ENCODE measurements around the gene PTPRT. TPM values are rescaled to one million over a fixed set of nuclear protein-coding genes. Genes with fewer than 3 reads are reported as not detected.
"Not testable (repeated sequence)": the region's sequence is repeated elsewhere in the genome, so short reads cannot be mapped to it uniquely, and the experiment has no call there.

Gene PTPRT
- total and polyA plus RNA-seq, 4 donors = 0.03 to 0.19 (median 0.18) TPM; not detected in 1

DNA sequence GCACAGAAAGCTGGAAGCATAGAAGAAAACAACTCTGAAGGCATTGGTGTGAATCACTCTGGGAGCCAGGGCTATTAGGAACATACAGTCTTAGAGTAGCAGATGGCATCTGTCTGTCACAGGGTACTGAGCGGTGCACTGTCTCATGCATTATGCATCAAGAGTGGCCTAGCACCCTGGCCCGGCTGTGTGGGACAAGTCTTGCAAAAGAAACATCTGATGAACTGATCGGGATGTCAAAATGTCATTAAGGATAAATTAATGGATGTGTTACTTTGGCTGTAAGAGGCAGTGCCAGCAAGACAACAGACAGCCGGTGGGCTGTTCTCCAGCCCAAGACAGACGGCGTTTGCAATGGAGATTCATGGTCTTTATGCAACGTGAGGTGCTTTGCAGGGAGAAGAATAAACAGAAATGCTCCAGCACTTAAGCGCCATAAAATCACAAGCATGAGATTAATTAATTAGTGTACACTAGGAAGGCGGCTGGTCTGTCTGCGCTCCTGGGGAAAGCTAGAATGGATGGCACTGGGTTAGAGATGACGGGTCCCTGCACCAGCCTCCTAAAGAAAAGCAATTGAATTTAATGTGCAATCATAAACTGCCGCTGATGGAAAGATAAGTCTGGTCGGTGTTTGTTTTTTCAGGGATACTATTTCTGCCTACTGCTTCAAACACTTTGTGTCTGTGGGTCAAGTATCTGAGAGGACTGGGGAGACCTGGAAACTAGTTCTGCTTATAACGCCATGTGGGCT, 970.9 kb downstream of the PTPRT start:
- no peaks in the 10 kb centered on the region for H3K9me3 ChIP-seq (ENCODE audit: control insufficient read depth, low read length)
- H3K4me3 ChIP-seq (ENCODE audit: low read length in 2 of 2) = no peak overlapping the region
- ATAC-seq (ENCODE audit: low FRiP score) = no peak
- intact Hi-C loops (cut with DNase I) = no loop called here
- H3K27me3 ChIP-seq (ENCODE audit: control insufficient read depth in 1 of 2, insufficient read depth in 2 of 2, low read length in 1 of 2) = no peaks in the 10 kb centered on the region
- DNase-seq = no peak
- no peaks in the 10 kb centered on the region for H3K36me3 ChIP-seq (ENCODE audit: control insufficient read depth in 1 of 2, insufficient read depth in 2 of 2, low read length in 1 of 2)
- no peaks in the 10 kb centered on the region for H3K4me1 ChIP-seq (ENCODE audit: control insufficient read depth in 1 of 2, insufficient read depth in 2 of 2, low read length in 2 of 2)
- WGBS, 2 donors = 61% methylated on average over 14 of the region's 14 CpGs
- H3K27ac ChIP-seq (ENCODE audit: low read depth in 1 of 2, low read length in 2 of 2) = no peak overlapping the region

DNA sequence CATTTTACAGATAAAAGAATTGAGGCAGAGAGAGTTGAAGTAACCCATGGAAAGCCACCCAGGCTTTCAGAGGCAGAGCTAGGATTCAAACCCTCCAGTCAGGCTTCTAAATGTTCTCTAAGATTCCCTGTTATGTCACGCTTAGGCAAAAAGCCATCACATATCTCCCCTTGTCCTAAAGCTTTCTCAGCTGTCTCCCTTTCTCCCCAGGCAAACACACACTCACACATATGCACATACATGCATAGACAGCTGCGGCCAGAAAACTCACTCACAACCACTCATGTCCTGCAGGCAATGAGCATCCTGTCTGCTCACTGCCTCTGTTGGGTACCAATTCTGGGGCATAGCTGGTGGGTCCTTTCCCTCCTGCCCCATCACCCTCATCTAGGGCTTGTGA, 975.6 kb downstream of the PTPRT start:
- Histone ChIP-seq H3K4me1 (ENCODE audit: control insufficient read depth in 1 of 2, insufficient read depth in 2 of 2, low read length in 2 of 2) (no peaks in the 10 kb centered on the region), H3K9me3 (ENCODE audit: control insufficient read depth, low read length) (peaks cover 2% of the 10 kb centered on the region), H3K4me3 (ENCODE audit: low read length in 2 of 2) (no peak overlapping the region), H3K27ac (ENCODE audit: low read depth in 1 of 2, low read length in 2 of 2) (no peak overlapping the region), H3K27me3 (ENCODE audit: control insufficient read depth in 1 of 2, insufficient read depth in 2 of 2, low read length in 1 of 2) (no peaks in the 10 kb centered on the region), H3K36me3 (ENCODE audit: control insufficient read depth in 1 of 2, insufficient read depth in 2 of 2, low read length in 1 of 2) (no peaks in the 10 kb centered on the region)
- no peak for DNase-seq
- ATAC-seq (ENCODE audit: low FRiP score) = no peak
- WGBS, 2 donors = 79 to 86% methylated on average over 2 of the region's 2 CpGs
- intact Hi-C loops (cut with DNase I) = no loop called here

DNA sequence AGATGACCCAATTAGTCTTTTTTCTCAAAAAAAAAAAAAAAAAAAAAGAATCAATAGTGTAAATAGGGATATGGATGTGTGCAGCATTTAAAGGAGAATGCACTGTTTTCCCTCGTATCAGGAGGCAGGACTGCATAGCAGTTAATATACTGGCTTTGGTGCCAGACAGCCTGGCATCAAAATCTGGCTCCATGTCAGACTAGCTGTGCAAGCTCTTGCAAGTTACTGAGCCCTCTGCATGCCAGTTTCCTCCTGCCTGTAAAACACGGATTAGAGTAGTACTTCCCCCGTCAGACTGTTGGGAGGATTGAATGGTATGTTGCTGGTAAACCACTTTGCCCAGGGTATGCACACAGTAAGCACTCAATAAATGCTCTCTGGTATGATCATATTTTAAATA, 977.3 kb downstream of the PTPRT start:
- WGBS, 2 donors = 17 to 18% methylated on average over 3 of the region's 3 CpGs
- Histone ChIP-seq H3K4me3 (ENCODE audit: low read length in 2 of 2) (no peak overlapping the region), H3K27ac (ENCODE audit: low read depth in 1 of 2, low read length in 2 of 2) (no peak overlapping the region), H3K27me3 (ENCODE audit: control insufficient read depth in 1 of 2, insufficient read depth in 2 of 2, low read length in 1 of 2) (no peaks in the 10 kb centered on the region), H3K36me3 (ENCODE audit: control insufficient read depth in 1 of 2, insufficient read depth in 2 of 2, low read length in 1 of 2) (no peaks in the 10 kb centered on the region), H3K9me3 (ENCODE audit: control insufficient read depth, low read length) (peaks cover 2% of the 10 kb centered on the region), H3K4me1 (ENCODE audit: control insufficient read depth in 1 of 2, insufficient read depth in 2 of 2, low read length in 2 of 2) (no peaks in the 10 kb centered on the region)
- ATAC-seq (ENCODE audit: low FRiP score) = no peak
- intact Hi-C loops (cut with DNase I) = no loop called here
- no peak for DNase-seq

DNA sequence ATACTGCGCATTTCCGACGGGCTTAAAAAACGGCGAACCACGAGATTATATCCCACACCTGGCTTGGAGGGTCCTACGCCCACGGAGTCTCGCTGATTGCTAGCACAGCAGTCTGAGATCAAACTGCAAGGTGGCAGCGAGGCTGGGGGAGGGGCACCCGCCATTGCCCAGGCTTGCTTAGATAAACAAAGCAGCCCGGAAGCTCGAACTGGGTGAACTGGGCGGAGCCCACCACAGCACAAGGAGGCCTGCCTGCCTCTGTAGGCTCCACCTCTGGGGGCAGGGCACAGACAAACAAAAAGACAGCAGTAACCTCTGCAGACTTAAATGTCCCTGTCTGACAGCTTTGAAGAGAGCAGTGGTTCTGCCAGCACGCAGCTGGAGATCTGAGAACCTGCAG, 983.1 kb downstream of the PTPRT start:
- H3K9me3 ChIP-seq (ENCODE audit: control insufficient read depth, low read length); DNase-seq; intact Hi-C loops (cut with DNase I); H3K4me3 ChIP-seq (ENCODE audit: low read length in 2 of 2); H3K4me1 ChIP-seq (ENCODE audit: control insufficient read depth in 1 of 2, insufficient read depth in 2 of 2, low read length in 2 of 2); H3K36me3 ChIP-seq (ENCODE audit: control insufficient read depth in 1 of 2, insufficient read depth in 2 of 2, low read length in 1 of 2); ATAC-seq (ENCODE audit: low FRiP score); H3K27ac ChIP-seq (ENCODE audit: low read depth in 1 of 2, low read length in 2 of 2); H3K27me3 ChIP-seq (ENCODE audit: control insufficient read depth in 1 of 2, insufficient read depth in 2 of 2, low read length in 1 of 2): not testable (repeated sequence)
- 33 to 71% methylated on average over 4 to 14 of the region's 15 CpGs for WGBS, 2 donors

DNA sequence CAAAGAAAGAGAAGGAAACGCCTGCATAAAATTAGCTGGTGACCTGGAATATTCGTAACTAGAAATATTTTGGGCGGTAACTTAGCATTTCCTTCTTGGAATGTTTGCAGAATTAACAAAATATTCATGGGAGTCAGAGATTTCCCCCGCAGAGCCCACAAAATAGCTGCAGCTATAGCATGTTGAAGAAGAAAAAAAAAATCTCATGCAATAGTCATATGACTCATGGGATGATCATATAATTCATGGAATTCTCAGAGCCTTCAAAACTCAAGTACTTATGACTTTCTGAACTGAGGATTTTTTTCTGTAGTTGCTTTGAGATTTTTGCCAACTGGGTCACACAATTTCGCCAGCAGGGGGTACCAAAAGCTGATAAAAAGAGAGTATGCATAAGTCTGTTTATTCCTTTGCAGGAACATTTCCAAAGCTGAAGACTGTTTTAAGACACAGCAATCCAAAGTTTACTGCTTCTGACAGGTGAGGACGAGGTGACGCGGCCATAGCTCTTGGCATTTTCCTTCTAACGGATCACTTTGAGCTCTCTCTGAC, 985.5 kb downstream of the PTPRT start:
- intact Hi-C loops (cut with DNase I) = no loop called here
- no peaks in the 10 kb centered on the region for H3K4me1 ChIP-seq (ENCODE audit: control insufficient read depth in 1 of 2, insufficient read depth in 2 of 2, low read length in 2 of 2)
- H3K9me3 ChIP-seq (ENCODE audit: control insufficient read depth, low read length) = peaks cover 2% of the 10 kb centered on the region
- DNase-seq (no peak), ATAC-seq (ENCODE audit: low FRiP score) (no peak)
- H3K27ac ChIP-seq (ENCODE audit: low read depth in 1 of 2, low read length in 2 of 2) = no peak overlapping the region
- H3K4me3 ChIP-seq (ENCODE audit: low read length in 2 of 2) = no peak overlapping the region
- WGBS, 2 donors = 56 to 67% methylated on average over 9 of the region's 9 CpGs
- no peaks in the 10 kb centered on the region for H3K27me3 ChIP-seq (ENCODE audit: control insufficient read depth in 1 of 2, insufficient read depth in 2 of 2, low read length in 1 of 2)
- H3K36me3 ChIP-seq (ENCODE audit: control insufficient read depth in 1 of 2, insufficient read depth in 2 of 2, low read length in 1 of 2) = no peaks in the 10 kb centered on the region

DNA sequence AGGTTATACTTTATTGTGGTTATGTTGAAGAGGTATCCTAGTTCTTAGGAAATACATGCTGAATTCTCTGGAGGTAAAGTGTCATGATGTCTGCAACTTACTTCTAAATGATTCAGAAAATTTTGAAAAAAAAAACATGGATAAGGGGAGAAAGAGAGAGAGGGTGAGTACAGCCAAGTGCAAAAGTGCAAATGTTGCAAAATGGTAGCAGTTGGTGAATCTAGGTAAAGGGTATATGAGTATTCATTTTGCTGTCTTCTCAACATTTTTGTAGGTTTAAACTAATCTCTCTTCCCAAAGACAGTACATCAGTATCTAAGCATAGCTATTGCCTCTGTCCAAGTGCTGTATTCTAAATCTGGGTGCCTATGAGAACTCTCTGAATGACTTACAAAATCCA, 992.1 kb downstream of the PTPRT start:
- no peaks in the 10 kb centered on the region for H3K4me1 ChIP-seq (ENCODE audit: control insufficient read depth in 1 of 2, insufficient read depth in 2 of 2, low read length in 2 of 2)
- no peak for ATAC-seq (ENCODE audit: low FRiP score)
- no peaks in the 10 kb centered on the region for H3K27me3 ChIP-seq (ENCODE audit: control insufficient read depth in 1 of 2, insufficient read depth in 2 of 2, low read length in 1 of 2)
- H3K9me3 ChIP-seq (ENCODE audit: control insufficient read depth, low read length) = no peaks in the 10 kb centered on the region
- intact Hi-C loops (cut with DNase I) = no loop called here
- DNase-seq = no peak
- H3K4me3 ChIP-seq (ENCODE audit: low read length in 2 of 2) = no peak overlapping the region
- no peak overlapping the region for H3K27ac ChIP-seq (ENCODE audit: low read depth in 1 of 2, low read length in 2 of 2)
- no peaks in the 10 kb centered on the region for H3K36me3 ChIP-seq (ENCODE audit: control insufficient read depth in 1 of 2, insufficient read depth in 2 of 2, low read length in 1 of 2)

DNA sequence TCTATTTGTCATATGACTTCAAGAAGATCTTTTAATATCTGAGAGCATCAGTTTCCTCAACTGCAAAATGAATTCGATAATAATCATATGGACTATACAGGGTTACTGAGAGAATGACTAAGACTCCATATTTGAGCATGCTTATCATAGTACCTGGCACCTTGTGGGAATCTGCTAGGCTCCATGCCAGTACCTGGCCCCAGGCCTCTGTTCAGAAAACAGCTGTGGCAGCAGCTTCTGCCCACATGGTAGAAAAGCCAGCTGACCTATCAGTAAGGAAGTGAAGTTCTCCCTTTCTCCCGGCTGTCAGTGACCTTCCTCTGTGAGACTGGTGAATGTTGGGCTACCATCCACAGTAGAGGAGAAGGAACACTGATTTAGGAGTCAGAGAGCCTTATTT, 996.6 kb downstream of the PTPRT start:
- H3K4me1 ChIP-seq (ENCODE audit: control insufficient read depth in 1 of 2, insufficient read depth in 2 of 2, low read length in 2 of 2) = no peaks in the 10 kb centered on the region
- no peak overlapping the region for H3K4me3 ChIP-seq (ENCODE audit: low read length in 2 of 2)
- no peak for ATAC-seq (ENCODE audit: low FRiP score)
- intact Hi-C loops (cut with DNase I) = no loop called here
- no peaks in the 10 kb centered on the region for H3K9me3 ChIP-seq (ENCODE audit: control insufficient read depth, low read length)
- DNase-seq = no peak
- 58 to 79% methylated on average over 2 of the region's 2 CpGs for WGBS, 2 donors
- no peaks in the 10 kb centered on the region for H3K27me3 ChIP-seq (ENCODE audit: control insufficient read depth in 1 of 2, insufficient read depth in 2 of 2, low read length in 1 of 2)
- no peaks in the 10 kb centered on the region for H3K36me3 ChIP-seq (ENCODE audit: control insufficient read depth in 1 of 2, insufficient read depth in 2 of 2, low read length in 1 of 2)
- no peak overlapping the region for H3K27ac ChIP-seq (ENCODE audit: low read depth in 1 of 2, low read length in 2 of 2)

DNA sequence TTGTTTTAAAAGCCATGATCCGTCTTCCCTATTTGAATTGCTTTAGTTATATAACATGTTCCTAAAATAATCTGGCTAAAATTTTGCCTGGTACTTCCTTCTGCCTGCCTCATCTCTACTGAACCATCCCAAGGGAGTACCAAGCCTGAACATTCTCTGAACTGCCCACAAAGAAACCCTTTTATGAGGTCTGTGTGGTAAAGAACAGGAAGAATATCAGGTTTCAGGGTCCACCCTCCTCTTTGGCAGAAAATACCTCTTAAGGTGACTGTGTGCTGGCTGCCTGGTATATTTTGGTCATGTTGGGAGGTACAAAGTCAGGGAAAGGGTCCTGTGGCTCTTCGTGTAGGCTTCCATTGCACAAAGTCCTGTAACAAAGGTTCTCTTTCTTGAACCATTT, 997.4 kb downstream of the PTPRT start:
- no peak overlapping the region for H3K4me3 ChIP-seq (ENCODE audit: low read length in 2 of 2)
- intact Hi-C loops (cut with DNase I) = no loop called here
- H3K27ac ChIP-seq (ENCODE audit: low read depth in 1 of 2, low read length in 2 of 2) = no peak overlapping the region
- H3K4me1 ChIP-seq (ENCODE audit: control insufficient read depth in 1 of 2, insufficient read depth in 2 of 2, low read length in 2 of 2) = no peaks in the 10 kb centered on the region
- ATAC-seq (ENCODE audit: low FRiP score) = no peak
- H3K27me3 ChIP-seq (ENCODE audit: control insufficient read depth in 1 of 2, insufficient read depth in 2 of 2, low read length in 1 of 2) = no peaks in the 10 kb centered on the region
- DNase-seq = no peak
- no peaks in the 10 kb centered on the region for H3K36me3 ChIP-seq (ENCODE audit: control insufficient read depth in 1 of 2, insufficient read depth in 2 of 2, low read length in 1 of 2)
- WGBS, 2 donors = 29 to 30% methylated on average over 2 of the region's 2 CpGs
- no peaks in the 10 kb centered on the region for H3K9me3 ChIP-seq (ENCODE audit: control insufficient read depth, low read length)

DNA sequence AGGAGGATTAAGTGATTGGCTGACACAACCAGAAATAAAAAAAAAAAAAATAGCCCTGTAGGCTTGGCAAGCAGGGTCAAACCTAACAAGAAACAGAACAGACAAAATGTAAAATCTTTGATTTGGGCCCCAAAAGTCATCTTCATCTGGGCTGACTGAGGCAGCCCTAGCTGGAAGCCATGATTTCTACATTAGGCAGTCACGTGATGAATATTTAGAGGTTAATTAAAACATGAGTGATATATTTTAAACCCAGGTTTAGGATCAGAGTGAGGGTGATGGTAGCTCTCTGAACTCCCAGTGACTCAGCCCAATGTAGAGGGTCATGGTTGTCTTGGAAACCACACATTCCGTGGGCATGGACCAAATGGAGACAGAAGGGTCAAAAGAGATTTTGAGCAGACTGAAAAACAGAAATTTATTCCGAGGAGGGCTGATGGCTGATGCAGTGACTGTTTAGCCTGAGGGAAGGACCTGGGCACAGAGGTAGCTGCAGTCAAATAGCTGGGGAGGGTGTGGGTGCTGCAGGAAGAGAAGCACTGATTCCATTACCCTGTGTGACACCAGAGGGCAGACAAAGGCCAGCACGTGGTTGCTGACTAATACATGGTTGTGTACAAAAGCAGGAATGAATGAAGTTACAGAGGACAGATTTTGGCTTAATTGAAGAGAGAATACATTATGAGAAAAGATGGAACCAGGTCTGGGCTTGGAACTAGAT, 998.4 kb downstream of the PTPRT start:
- WGBS, 2 donors = 67% methylated on average over 4 of the region's 4 CpGs
- no peak overlapping the region for H3K27ac ChIP-seq (ENCODE audit: low read depth in 1 of 2, low read length in 2 of 2)
- no peaks in the 10 kb centered on the region for H3K27me3 ChIP-seq (ENCODE audit: control insufficient read depth in 1 of 2, insufficient read depth in 2 of 2, low read length in 1 of 2)
- no peak for DNase-seq
- no peaks in the 10 kb centered on the region for H3K4me1 ChIP-seq (ENCODE audit: control insufficient read depth in 1 of 2, insufficient read depth in 2 of 2, low read length in 2 of 2)
- H3K9me3 ChIP-seq (ENCODE audit: control insufficient read depth, low read length) = no peaks in the 10 kb centered on the region
- intact Hi-C loops (cut with DNase I) = no loop called here
- ATAC-seq (ENCODE audit: low FRiP score) = no peak
- H3K36me3 ChIP-seq (ENCODE audit: control insufficient read depth in 1 of 2, insufficient read depth in 2 of 2, low read length in 1 of 2) = no peaks in the 10 kb centered on the region
- H3K4me3 ChIP-seq (ENCODE audit: low read length in 2 of 2) = no peak overlapping the region

Data from aorta (tissue), 5 donors.